Activated naive CD8-positive, alpha-beta T cell treated with anti-CD3 and anti-CD28 coated beads for 36 hours (primary cell): ENCODE measurements around the gene ATG16L1. TPM values are rescaled to one million over a fixed set of nuclear protein-coding genes. Genes with fewer than 3 reads are reported as not detected.
"Not testable (repeated sequence)": the region's sequence is repeated elsewhere in the genome, so short reads cannot be mapped to it uniquely, and the experiment has no call there.

Experiments
- DNase-seq: peaks from one replicate; pipeline ENCODE4 v3.0.0; 2021
- H3K27ac Mint-ChIP-seq: one replicate; pipeline ENCODE4 v1.8.0; 2022; ENCODE audit warnings: mild to moderate bottlenecking, moderate library complexity, mixed read lengths
- H3K27me3 Mint-ChIP-seq: one replicate; pipeline ENCODE4 v1.8.0; 2022; ENCODE audit warnings: mild to moderate bottlenecking, mixed read lengths
- H3K36me3 Mint-ChIP-seq: one replicate; pipeline ENCODE4 v1.8.0; 2021; ENCODE audit warnings: mild to moderate bottlenecking, mixed read lengths
- H3K4me1 Mint-ChIP-seq: one replicate; pipeline ENCODE4 v1.8.0; 2021; ENCODE audit warnings: mixed read lengths
- H3K4me3 Mint-ChIP-seq: one replicate; pipeline ENCODE4 v1.8.0; 2022; ENCODE audit warnings: mild to moderate bottlenecking, moderate library complexity, mixed read lengths
- H3K9me3 Mint-ChIP-seq: one replicate; pipeline ENCODE4 v1.8.0; 2022; ENCODE audit warnings: mixed read lengths
- total RNA-seq, 2 experiments: library from RNA; stranded (reverse); gene quantifications; one replicate each; pipeline ENCODE4 v1.2.3, GENCODE V29; 2021

ATG16L1 gene
- total RNA-seq, 2 experiments from 2014 or later: 23.4 to 26.1 TPM

GRCh38 chr2:233317196-233317943 is 65.9 kb downstream of the ATG16L1 start:
- H3K4me3 Mint-ChIP-seq: no peak overlapping the region
- DNase-seq: no peak
- H3K36me3 Mint-ChIP-seq: no peaks in the 10 kb centered on the region
- peaks cover 2% of the 10 kb centered on the region for H3K4me1 Mint-ChIP-seq
- H3K9me3 Mint-ChIP-seq: no peaks in the 10 kb centered on the region
- H3K27me3 Mint-ChIP-seq: no peaks in the 10 kb centered on the region
- H3K27ac Mint-ChIP-seq: no peak overlapping the region

- DNase-seq: no peak
- H3K4me3 Mint-ChIP-seq: no peak overlapping the region
- H3K36me3 Mint-ChIP-seq: no peaks in the 10 kb centered on the region
- no peaks in the 10 kb centered on the region for H3K9me3 Mint-ChIP-seq
- no peak overlapping the region for H3K27ac Mint-ChIP-seq
- peaks cover 4% of the 10 kb centered on the region for H3K4me1 Mint-ChIP-seq
- H3K27me3 Mint-ChIP-seq: no peaks in the 10 kb centered on the region
These were observed 67.8 kb downstream of the ATG16L1 start for GRCh38 chr2:233319256-233319655.

GRCh38 chr2:233320470-233320869 is 69.0 kb downstream of the ATG16L1 start:
- Mint-ChIP-seq H3K27me3 (no peaks in the 10 kb centered on the region), H3K4me1 (peaks cover 4% of the 10 kb centered on the region), H3K4me3 (no peak overlapping the region), H3K27ac (no peak overlapping the region), H3K9me3 (no peaks in the 10 kb centered on the region), H3K36me3 (no peaks in the 10 kb centered on the region)
- DNase-seq: no peak

DNA sequence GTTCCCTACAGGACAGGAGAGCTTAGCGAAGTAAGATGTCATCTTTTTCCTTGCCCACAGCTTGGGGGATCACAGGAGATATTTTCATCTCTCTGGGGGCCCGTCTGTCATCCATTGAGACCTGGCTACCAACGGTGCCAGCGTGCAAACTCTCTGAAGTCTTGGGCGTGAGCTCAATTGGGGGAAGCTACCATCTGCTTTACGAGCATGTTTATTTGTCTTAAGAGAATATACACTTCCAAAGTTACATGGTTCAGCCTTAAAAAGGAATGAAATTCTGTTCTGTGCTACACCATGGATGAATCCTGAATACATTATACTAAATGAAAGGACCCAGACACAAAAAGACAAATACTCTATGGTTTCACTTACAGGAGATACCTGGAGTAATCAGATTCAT is 69.7 kb downstream of the ATG16L1 start:
- Mint-ChIP-seq H3K9me3 (no peaks in the 10 kb centered on the region), H3K4me3 (no peak overlapping the region), H3K27ac (no peak overlapping the region), H3K36me3 (no peaks in the 10 kb centered on the region), H3K4me1 (peaks cover 4% of the 10 kb centered on the region), H3K27me3 (no peaks in the 10 kb centered on the region)
- no peak for DNase-seq

GRCh38 chr2:233323851-233324250 is 72.4 kb downstream of the ATG16L1 start:
- no peaks in the 10 kb centered on the region for H3K9me3 Mint-ChIP-seq
- DNase-seq: no peak
- H3K4me3 Mint-ChIP-seq: no peak overlapping the region
- H3K27ac Mint-ChIP-seq: no peak overlapping the region
- H3K36me3 Mint-ChIP-seq: no peaks in the 10 kb centered on the region
- peaks cover 3% of the 10 kb centered on the region for H3K4me1 Mint-ChIP-seq
- H3K27me3 Mint-ChIP-seq: no peaks in the 10 kb centered on the region

DNA sequence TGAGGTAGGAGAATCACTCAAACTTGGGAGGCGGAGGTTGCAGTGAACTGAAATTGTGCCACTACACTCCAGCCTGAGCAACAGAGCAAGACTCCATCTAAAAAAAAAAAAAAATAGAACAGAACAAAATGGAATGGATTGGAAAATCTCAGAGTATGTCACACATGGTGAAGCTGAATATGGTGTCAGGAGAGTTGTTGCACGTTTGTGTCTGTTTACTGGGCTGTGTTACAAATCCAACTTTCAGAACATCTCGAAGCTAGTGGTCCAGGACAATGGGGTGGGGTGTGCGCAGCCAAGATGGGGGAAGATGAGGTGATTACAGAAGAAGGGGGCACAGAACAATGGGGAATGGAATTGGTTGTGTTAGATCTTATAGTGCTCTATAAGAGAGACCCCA is 73.8 kb downstream of the ATG16L1 start:
- Mint-ChIP-seq H3K27me3 (no peaks in the 10 kb centered on the region), H3K4me1 (peaks cover 6% of the 10 kb centered on the region)

DNA sequence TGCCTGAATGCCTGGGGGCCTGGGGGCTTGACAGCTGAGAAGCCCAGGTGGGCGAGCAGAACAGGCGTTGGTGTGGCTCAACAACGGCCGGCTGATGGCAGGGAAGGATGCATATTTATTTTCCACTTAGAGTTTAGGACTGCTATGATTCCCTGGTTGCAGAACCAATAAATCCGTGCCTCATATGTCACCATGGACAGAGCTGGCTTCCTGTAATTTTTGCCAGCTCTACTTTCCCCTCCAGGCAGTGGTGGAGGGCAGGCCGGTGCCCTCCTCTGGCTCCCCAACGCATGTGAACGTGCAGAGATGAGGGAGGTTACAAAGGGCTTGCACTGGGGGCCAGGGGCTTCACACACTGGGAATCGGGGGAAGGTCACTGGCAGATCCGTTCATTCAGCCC is 74.3 kb downstream of the ATG16L1 start:
- Mint-ChIP-seq H3K4me1 (peaks cover 6% of the 10 kb centered on the region), H3K27ac (no peak overlapping the region), H3K27me3 (no peaks in the 10 kb centered on the region), H3K36me3 (no peaks in the 10 kb centered on the region), H3K4me3 (no peak overlapping the region), H3K9me3 (peaks cover 2% of the 10 kb centered on the region)
- no peak for DNase-seq

More for the DNA sequence above, 73.8 kb downstream of the ATG16L1 start:
- H3K4me3 Mint-ChIP-seq: no peak overlapping the region
- no peak overlapping the region for H3K27ac Mint-ChIP-seq
- H3K36me3 Mint-ChIP-seq: no peaks in the 10 kb centered on the region
- H3K9me3 Mint-ChIP-seq: no peaks in the 10 kb centered on the region
- DNase-seq: no peak

GRCh38 chr2:233326500-233326899 is 75.0 kb downstream of the ATG16L1 start:
- DNase-seq: no peak
- Mint-ChIP-seq H3K27ac (no peak overlapping the region), H3K4me3 (no peak overlapping the region), H3K4me1 (peaks cover 13% of the 10 kb centered on the region), H3K27me3 (no peaks in the 10 kb centered on the region), H3K9me3 (peaks cover 6% of the 10 kb centered on the region), H3K36me3 (peaks cover 5% of the 10 kb centered on the region)

- H3K9me3 Mint-ChIP-seq: peaks cover 9% of the 10 kb centered on the region
- no peak for DNase-seq
- peaks cover 17% of the 10 kb centered on the region for H3K4me1 Mint-ChIP-seq
- no peak overlapping the region for H3K27ac Mint-ChIP-seq
- H3K27me3 Mint-ChIP-seq: no peaks in the 10 kb centered on the region
- peaks cover 5% of the 10 kb centered on the region for H3K36me3 Mint-ChIP-seq
- H3K4me3 Mint-ChIP-seq: no peak overlapping the region
These were observed 77.4 kb downstream of the ATG16L1 start for GRCh38 chr2:233328922-233329321.

DNA sequence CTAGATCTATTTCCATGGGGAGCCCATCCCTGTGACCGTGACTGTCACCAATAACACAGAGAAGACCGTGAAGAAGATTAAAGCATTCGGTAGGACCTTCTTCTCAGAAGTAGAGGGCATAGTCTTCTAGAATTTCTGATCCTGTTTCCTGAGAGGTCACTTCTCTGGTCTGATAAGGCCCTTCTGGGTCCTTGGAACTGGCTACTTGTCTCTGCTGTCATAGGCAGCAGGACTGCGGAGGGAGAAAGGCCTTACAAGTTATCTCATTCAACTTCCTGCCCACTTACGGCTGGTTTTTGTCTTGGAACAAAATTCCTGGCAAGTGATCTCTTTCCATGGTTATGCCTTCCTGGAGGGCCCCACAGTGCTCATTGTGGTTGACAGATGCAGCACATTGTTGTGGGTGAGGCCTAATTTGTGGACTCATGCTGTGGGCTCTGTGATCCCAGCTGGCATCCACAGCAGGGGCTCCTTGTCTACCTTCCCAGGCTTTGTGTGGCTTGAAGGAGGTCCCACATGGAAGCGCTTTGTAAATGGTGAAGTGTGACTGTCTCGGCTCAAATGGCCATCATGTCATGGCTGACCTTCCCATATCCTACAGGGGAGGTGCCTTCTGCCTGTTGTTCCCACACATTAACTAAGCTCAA is 78.1 kb downstream of the ATG16L1 start:
- Mint-ChIP-seq H3K9me3 (peaks cover 9% of the 10 kb centered on the region), H3K4me1 (peaks cover 18% of the 10 kb centered on the region), H3K27me3 (no peaks in the 10 kb centered on the region), H3K27ac (no peak overlapping the region), H3K4me3 (no peak overlapping the region), H3K36me3 (peaks cover 5% of the 10 kb centered on the region)
- no peak for DNase-seq

GRCh38 chr2:233331536-233331935 is 80.1 kb downstream of the ATG16L1 start:
- peaks cover 9% of the 10 kb centered on the region for H3K9me3 Mint-ChIP-seq
- peaks cover 5% of the 10 kb centered on the region for H3K36me3 Mint-ChIP-seq
- peak; percentile 49 for DNase-seq
- H3K27me3 Mint-ChIP-seq: no peaks in the 10 kb centered on the region
- peak overlapping the region; percentile 44 for H3K4me3 Mint-ChIP-seq
- peak overlapping the region; percentile 94 for H3K27ac Mint-ChIP-seq
- peaks cover 26% of the 10 kb centered on the region for H3K4me1 Mint-ChIP-seq

GRCh38 chr2:233332125-233332524 is 80.7 kb downstream of the ATG16L1 start:
- Mint-ChIP-seq H3K36me3 (peaks cover 5% of the 10 kb centered on the region), H3K9me3 (peaks cover 9% of the 10 kb centered on the region), H3K4me3 (no peak overlapping the region), H3K27ac (peak overlapping the region; percentile 94), H3K27me3 (no peaks in the 10 kb centered on the region), H3K4me1 (peaks cover 26% of the 10 kb centered on the region)
- DNase-seq: no peak

DNA sequence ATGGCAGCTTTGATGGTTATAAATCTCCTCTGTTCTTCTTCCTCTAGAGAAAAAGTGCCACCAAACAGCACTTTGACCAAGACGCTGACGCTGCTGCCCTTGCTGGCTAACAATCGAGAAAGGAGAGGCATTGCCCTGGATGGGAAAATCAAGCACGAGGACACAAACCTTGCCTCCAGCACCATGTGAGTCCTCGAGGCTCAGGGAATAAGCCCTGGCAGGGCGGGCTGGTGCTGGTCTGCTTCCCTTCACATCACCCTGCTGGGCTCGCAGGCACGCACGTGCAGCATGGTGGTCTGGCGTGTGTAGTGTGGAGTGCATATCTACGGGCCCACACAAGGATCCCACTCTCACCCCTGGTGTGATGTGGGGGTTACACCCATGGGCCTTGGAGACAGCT is 83.4 kb downstream of the ATG16L1 start:
- Mint-ChIP-seq H3K9me3 (peaks cover 9% of the 10 kb centered on the region), H3K27ac (no peak overlapping the region), H3K4me1 (peaks cover 35% of the 10 kb centered on the region), H3K27me3 (no peaks in the 10 kb centered on the region), H3K4me3 (no peak overlapping the region), H3K36me3 (peaks cover 5% of the 10 kb centered on the region)
- DNase-seq: no peak

GRCh38 chr2:233336091-233336490 is 84.6 kb downstream of the ATG16L1 start:
- not testable (repeated sequence) for DNase-seq, H3K9me3 Mint-ChIP-seq, H3K4me3 Mint-ChIP-seq, H3K36me3 Mint-ChIP-seq, H3K27me3 Mint-ChIP-seq, H3K27ac Mint-ChIP-seq
- H3K4me1 Mint-ChIP-seq: peaks cover 32% of the 10 kb centered on the region

- peaks cover 3% of the 10 kb centered on the region for H3K9me3 Mint-ChIP-seq
- H3K27ac Mint-ChIP-seq: no peak overlapping the region
- no peaks in the 10 kb centered on the region for H3K27me3 Mint-ChIP-seq
- H3K36me3 Mint-ChIP-seq: no peaks in the 10 kb centered on the region
- no peak for DNase-seq
- H3K4me1 Mint-ChIP-seq: peaks cover 28% of the 10 kb centered on the region
- H3K4me3 Mint-ChIP-seq: no peak overlapping the region
These were observed 85.1 kb downstream of the ATG16L1 start for GRCh38 chr2:233336541-233336940.

DNA sequence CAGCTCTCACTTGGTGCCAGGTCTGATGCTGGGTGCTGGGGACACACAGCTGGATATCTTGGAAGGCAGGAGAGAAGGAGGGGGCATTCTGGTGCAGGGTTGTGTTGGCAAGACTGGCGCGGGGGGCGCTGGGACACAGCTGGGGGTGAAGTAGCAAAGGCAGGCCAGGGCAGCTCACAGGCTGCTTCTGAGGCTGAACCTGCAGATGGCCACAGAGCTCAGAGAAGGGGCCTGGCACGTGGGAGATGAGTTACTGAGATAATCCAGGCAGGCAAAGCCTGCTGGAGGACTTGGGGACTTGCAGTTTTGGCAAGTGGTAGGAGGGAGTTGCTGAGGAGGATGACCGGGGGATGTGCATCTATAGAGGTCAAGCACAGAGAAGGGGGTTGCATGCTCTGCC is 86.6 kb downstream of the ATG16L1 start:
- no peak for DNase-seq

More for the DNA sequence above, 86.6 kb downstream of the ATG16L1 start:
- Mint-ChIP-seq H3K36me3 (no peaks in the 10 kb centered on the region), H3K27ac (no peak overlapping the region), H3K27me3 (no peaks in the 10 kb centered on the region), H3K9me3 (no peaks in the 10 kb centered on the region), H3K4me3 (no peak overlapping the region), H3K4me1 (peaks cover 20% of the 10 kb centered on the region)
